Kidney (tissue), 14 donors: ENCODE data around the gene PRDM16. TPM values are rescaled to one million over a fixed set of nuclear protein-coding genes. Genes with fewer than 3 reads are reported as not detected.
A peak's percentile ranks its signal among the peaks of the same experiment; 100 is the strongest.

ENCODE experiments used
- DNase-seq, 5 donors: peaks; one replicate each; pipeline ENCODE4 v3.0.0-alpha.2; 2013 to 2020
- FAIRE-seq: peaks from 2 replicates; lab custom pipeline; 2012; peaks lifted over from hg19 to GRCh38; lab: Jason Lieb, UNC
- H3K27ac ChIP-seq, 2 donors: one replicate each; pipeline ENCODE4 v1.7.0; 2013; ENCODE audit warnings: low read depth in 2 of 2, low read length in 2 of 2, inconsistent platforms in 1 of 2
- H3K27me3 ChIP-seq: one replicate; pipeline ENCODE4 v1.7.1; 2013; ENCODE audit warnings: low read length, inconsistent platforms; ENCODE audit not compliant: control insufficient read depth, insufficient read depth
- H3K36me3 ChIP-seq, 3 donors: one replicate each; pipeline versions ENCODE4 v1.7.0 to v1.7.1; 2013; ENCODE audit warnings: low read length in 3 of 3, control low read depth in 1 of 3, inconsistent platforms in 1 of 3; ENCODE audit not compliant: insufficient read depth in 3 of 3, control insufficient read depth in 2 of 3
- H3K4me1 ChIP-seq, 3 donors: one replicate each; pipeline versions ENCODE4 v1.7.0 to v1.7.1; 2013; ENCODE audit warnings: low read length in 3 of 3, inconsistent platforms in 1 of 3, low read depth in 1 of 3; ENCODE audit not compliant: control insufficient read depth in 2 of 3, insufficient read depth in 2 of 3
- H3K4me3 ChIP-seq, 3 donors: one replicate each; pipeline versions ENCODE4 v1.7.0 to v1.8.1; 2013; ENCODE audit warnings: low read length in 3 of 3, control low read depth in 1 of 3, inconsistent platforms in 1 of 3
- H3K9ac ChIP-seq, 3 donors: one replicate each; pipeline versions ENCODE4 v1.7.0 to v1.7.1; 2013; ENCODE audit warnings: low read length in 3 of 3, control low read depth in 1 of 3, inconsistent platforms in 1 of 3
- H3K9me3 ChIP-seq, 3 donors: one replicate each; pipeline versions ENCODE4 v1.7.0 to v1.7.1; 2013; ENCODE audit warnings: low read length in 3 of 3, control low read depth in 1 of 3, inconsistent platforms in 1 of 3; ENCODE audit not compliant: control insufficient read depth in 2 of 3, insufficient read depth in 1 of 3
- intact Hi-C: fragments of 100-400 bp; cut with DNase I; formaldehyde crosslinking; loops from one replicate; pipeline ENCODE4 v1.11.1; 2022
- polyA plus RNA-seq: library from polyadenylated mRNA; stranded (reverse); fragments of 350-450 nt; fragmentation: Illumina TruSeq; extraction: RNeasy Lipid Tissue Mini Kit (QIAGEN cat#74804); gene quantifications from one replicate; pipeline ENCODE4 v1.2.3, GENCODE V29; 2014; ENCODE audit warnings: low read depth, low replicate concordance; ENCODE audit not compliant: insufficient read depth
- total RNA-seq: library from RNA; stranded (reverse); fragmentation: NEBNext Ultra II Directional; extraction: Animal tissue kit (Norgen Biotek cat#: 25700); gene quantifications from one replicate; pipeline ENCODE4 v1.2.1, GENCODE V29; 2021
- TF ChIP-seq, protein P1 (sequence below): IDR thresholded peaks from 3 replicates; pipeline ENCODE4 v1.5.1; 2012; ENCODE audit warnings: mild to moderate bottlenecking, moderate library complexity, borderline replicate concordance; ENCODE audit not compliant: insufficient read depth; ENCODE audit errors: extremely low read depth
- donor health status: control.
- donor health status: control.
- donor health status: control.
- donor health status: control.
- donor health status: control.
- donor health status: DM: yes; HTN: yes; CAD: no.
- donor health status: Normal renal cell carcinoma (clear cell type).

Gene PRDM16
- total and polyA plus RNA-seq, 2 donors from 2014 or later: 3.0 to 21.9 TPM

DNA sequence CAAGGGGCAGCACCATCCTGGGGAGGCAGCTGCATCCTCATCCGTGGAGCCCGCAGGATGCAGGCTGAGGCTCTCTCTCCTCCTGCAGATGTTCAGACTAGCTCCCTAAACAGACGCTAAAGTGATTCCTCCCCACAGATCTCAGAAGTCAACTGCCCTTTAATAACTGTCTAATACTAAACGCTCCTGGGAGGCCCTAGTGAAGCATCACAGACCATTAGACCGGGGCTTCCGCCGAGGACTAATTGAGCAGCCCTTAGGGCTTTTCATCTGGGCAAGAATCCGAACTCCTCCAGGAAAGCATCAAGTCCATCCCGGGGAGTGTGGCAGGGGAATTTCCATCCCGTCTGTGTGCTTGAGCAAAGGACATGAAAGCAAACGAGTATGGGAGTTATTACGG lies 40.4 kb downstream of the PRDM16 start:
- FAIRE-seq (no peak), DNase-seq (peak in 1 of 5 donors; percentile 26)
- Histone ChIP-seq H3K27ac (no peak overlapping the region), H3K9me3 (peaks cover 0 to 9% (median 0%) of the 10 kb centered on the region in 3 donors), H3K4me3 (no peak overlapping the region), H3K36me3 (no peaks in the 10 kb centered on the region), H3K4me1 (peaks cover 0 to 10% (median 0%) of the 10 kb centered on the region in 3 donors), H3K9ac (no peak overlapping the region), H3K27me3 (no peaks in the 10 kb centered on the region)
- intact Hi-C loops: no loop called here
- TF ChIP-seq, protein P1, sequence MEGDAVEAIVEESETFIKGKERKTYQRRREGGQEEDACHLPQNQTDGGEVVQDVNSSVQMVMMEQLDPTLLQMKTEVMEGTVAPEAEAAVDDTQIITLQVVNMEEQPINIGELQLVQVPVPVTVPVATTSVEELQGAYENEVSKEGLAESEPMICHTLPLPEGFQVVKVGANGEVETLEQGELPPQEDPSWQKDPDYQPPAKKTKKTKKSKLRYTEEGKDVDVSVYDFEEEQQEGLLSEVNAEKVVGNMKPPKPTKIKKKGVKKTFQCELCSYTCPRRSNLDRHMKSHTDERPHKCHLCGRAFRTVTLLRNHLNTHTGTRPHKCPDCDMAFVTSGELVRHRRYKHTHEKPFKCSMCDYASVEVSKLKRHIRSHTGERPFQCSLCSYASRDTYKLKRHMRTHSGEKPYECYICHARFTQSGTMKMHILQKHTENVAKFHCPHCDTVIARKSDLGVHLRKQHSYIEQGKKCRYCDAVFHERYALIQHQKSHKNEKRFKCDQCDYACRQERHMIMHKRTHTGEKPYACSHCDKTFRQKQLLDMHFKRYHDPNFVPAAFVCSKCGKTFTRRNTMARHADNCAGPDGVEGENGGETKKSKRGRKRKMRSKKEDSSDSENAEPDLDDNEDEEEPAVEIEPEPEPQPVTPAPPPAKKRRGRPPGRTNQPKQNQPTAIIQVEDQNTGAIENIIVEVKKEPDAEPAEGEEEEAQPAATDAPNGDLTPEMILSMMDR: no peak

GRCh38 chr1:3111348-3112021 lies 42.5 kb downstream of the PRDM16 start:
- no peak overlapping the region for H3K9ac ChIP-seq
- DNase-seq: peak in 4 of 5 donors; percentile 78 to 88 (median 84)
- intact Hi-C loops: no loop called here
- H3K9me3 ChIP-seq: peaks cover 0 to 9% (median 0%) of the 10 kb centered on the region in 3 donors
- no peaks in the 10 kb centered on the region for H3K27me3 ChIP-seq
- TF ChIP-seq, protein P1: no peak
- H3K4me3 ChIP-seq: no peak overlapping the region
- no peak for FAIRE-seq
- no peaks in the 10 kb centered on the region for H3K36me3 ChIP-seq
- H3K4me1 ChIP-seq: peaks cover 0 to 6% (median 0%) of the 10 kb centered on the region in 3 donors
- H3K27ac ChIP-seq: no peak overlapping the region

DNA sequence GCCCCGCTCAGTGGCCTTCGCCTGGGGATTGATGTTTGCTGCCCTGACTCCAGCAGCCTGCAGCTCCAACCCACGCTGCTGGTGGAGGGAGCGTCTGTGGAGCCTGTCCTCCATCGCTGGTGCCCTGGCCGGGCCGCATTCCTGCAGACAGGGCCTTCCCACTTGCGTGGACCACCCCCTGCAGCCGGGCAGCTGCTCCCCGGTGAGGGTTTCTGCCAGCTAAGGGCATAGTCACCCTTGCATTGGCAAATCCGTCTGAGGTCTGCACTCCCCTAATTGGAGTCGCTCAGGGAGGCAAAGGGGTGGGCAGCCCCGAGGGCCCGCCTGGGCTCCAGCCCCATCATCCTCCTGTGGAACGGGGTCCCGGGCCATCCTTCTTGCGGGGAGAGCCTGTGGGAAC lies 43.5 kb downstream of the PRDM16 start:
- intact Hi-C loops: no loop called here
- Histone ChIP-seq H3K4me1 (peaks cover 0 to 6% (median 0%) of the 10 kb centered on the region in 3 donors), H3K27me3 (no peaks in the 10 kb centered on the region), H3K9me3 (peaks cover 0 to 8% (median 0%) of the 10 kb centered on the region in 3 donors), H3K9ac (no peak overlapping the region), H3K4me3 (no peak overlapping the region), H3K36me3 (no peaks in the 10 kb centered on the region), H3K27ac (no peak overlapping the region)
- DNase-seq: no peak
- FAIRE-seq: no peak
- TF ChIP-seq, protein P1: no peak
